ENCODE data around the gene PRRT1B.

The PRRT1B gene

DNA sequence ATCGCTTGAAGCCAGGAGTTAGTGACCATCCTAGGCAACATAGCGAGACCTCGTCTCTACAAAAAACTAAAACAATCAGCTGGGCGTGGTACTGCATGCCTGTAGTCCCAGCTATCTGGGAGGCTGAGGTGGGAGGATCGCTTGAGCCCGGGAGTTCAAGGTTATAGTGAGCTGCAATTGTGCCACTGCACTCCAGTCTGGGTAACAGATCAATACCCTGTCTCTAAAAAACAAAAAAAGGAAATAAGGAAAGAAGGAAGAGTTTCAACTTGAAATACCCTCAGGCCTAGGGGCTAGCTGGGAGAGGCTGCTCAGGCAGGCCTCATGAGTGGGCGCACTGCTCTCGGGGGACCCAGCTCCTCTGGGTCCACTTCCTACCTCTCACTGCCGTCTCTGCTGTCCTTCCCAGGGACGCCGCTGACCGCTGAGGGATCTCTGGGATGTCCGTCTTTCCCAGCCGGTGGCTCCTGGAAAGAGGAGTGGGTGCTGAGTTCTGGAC is 56.4 kb downstream of the PRRT1B start:
- DNase-seq = no peak

DNA sequence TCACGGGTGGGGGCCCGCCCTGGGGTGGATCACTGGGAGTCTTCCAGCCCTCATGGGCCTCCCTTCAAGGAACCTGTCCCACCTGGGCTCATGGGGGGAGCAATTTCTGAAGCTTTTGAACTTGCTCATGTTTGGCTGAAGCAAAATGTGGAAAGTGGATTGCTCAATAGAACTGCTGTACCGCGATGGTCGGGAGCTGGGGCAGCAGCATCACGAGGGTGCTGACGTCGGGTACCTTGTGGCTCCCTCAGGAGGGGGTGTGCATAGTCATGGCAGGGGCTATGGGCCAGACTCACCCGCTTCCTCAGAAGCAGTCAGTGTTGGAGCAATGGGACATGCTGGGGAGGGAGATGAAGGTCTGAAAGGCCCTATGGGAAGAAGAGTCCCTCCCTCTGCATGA is 57.9 kb downstream of the PRRT1B start:
- no peak for DNase-seq

DNA sequence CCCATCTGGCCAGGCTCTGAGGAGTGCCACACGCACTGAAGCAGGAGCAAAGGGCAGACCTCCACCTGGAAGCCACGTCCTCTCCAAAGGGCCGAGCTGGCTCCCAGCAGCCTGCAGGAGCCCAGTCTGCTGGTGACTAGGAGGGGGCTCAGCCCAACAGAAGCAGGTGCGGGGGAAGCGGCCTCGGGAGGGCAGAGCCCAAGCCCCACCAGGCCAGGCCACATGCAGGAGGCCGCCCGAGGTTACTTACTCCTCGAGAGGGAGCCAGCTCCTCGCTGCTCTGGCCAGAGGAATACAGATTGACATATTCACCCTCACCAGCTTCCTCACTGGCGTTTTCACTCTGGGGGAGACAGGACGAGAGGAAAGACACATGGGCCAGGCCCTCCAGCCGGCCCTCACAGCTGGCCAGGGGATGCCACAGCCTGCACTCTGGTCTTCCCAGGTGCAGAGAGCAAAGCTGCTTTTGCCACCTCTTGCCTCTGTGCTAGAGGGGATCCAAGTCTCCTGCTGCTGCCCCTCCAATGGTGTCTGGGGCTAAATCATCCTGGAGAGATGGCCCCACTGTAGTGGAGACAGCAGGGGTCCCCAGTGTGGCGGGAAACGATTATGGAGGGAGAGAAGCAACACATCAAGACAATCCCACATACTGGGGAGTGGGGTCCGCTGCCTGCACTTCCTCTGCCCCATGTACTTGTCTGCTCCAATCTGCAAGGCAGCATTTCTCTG is 58.6 kb downstream of the PRRT1B start:
- no peak for DNase-seq

DNA sequence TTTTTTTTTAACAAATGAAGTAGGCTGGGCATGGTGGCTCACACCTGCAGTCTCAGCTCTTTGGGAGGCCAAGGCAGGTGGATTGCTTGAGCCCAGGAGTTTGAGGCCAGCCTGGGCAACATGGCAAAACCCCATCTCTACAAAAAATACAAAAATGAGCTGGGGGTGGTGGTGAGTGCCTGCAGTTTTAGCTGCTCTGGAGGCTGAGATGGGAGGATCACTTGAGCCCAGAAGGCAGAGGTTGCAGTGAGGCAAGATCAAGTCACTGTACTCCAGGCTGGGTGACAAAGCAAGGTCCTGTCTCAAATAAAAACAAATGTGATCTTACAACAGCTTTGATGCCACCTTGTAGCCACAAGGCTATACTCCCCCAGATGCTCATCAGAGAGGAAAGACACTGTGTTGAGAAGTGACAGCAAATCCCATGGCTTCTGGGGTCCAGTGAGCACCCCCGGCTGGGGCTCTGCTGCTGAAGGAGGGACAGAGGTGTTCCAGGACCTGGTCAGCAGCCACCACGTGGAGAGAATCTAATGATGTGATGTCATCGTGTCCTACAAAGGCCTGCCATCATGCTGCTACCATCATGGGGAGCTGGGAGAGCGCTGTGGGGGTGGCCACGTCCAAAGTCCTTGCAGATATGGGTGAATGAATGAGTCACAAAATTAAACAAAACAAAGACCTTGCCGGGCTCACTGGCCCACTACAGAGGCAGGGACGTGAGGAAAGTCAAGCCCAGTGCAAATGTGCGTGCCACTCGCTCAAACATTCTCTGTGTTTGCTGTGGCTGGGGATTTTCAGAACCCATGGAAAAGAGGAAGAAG is 60.7 kb downstream of the PRRT1B start:
- no peak for DNase-seq

DNA sequence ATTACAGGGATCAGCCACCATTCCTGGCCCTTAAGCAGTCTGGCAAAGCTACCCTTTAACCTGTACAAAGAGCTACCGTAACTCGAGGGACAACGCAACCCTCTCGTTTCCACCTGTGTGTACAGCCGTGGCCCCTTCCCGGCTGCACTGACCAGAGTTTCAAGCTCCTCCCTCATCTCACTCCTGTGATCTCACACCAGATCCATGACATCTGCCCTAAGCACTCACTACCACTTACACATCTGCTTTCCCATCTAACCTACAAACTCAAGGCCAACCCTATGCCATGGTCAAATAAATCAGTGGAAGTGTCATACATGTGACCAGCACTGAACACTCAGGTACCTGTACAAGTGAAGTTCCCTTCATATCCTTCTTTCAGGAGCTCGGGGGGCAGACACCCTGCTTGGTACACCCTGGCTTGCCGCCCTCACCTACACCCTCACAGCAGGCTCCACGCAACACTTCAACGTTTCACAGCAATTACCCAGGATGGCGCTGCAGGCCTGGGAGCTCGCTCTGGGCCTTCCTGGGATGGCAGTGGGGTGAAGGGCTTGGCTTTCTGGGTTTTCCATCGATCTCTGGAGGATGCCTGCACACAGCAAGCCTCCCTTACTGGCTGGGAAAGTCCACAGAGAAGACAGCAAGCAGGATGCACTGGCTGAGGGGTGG is 61.7 kb downstream of the PRRT1B start:
- no peak for DNase-seq

DNA sequence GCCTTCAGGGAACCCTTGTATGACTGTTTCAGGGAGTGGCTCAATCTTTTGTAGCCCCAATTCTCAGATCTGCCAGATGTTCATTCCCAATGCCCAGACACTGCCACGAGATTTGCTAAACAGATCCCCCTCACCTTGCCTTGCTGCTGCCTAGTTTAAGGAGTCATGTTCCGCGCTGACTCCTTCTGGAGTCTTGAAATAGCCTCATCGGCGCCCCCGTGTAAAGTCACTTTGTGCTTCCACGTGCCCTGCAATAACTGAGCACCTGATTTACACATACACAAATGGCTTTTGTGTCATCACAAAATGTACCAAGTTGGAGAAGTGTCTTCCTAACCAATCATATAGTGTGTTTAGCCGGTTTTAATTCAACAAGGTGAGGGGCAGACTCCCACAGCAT is 62.3 kb downstream of the PRRT1B start:
- DNase-seq = no peak

DNA sequence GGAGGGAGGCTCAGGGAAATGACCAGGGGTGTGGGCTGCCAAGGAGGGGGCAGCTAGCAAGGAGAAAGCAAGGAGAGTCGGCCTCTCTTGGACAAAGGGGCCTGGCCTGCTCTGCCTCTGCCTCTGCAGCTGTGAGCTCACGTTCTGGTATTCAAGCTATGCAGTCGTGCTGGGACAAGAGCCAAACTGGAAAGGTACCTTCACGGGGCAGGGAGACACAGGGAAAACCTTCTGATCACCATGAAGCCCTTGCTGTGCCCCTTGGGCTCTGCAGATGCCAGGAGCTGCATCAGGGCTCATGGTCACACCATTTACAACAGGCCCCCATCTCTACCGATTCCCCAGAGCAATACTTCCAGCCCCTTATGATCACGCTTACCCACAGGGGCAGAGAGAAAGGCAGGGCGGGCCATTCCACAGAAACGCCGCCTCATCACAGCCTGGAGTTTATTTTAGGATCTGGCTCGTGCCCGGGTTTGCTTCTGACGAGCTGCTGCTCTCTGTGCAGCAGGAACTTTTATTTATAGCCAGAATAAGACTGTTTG is 63.2 kb downstream of the PRRT1B start:
- no peak for DNase-seq
